K562 (cell line): ENCODE measurements around the gene CHRND. TPM values are rescaled to one million over a fixed set of nuclear protein-coding genes. Genes with fewer than 3 reads are reported as not detected.

Source experiments
- ATF4 ChIP-seq: fragments of 450-650 bp; formaldehyde crosslinking; IDR thresholded peaks from 2 replicates; pipeline ENCODE4 v1.4.0; 2022; ENCODE audit warnings: mild to moderate bottlenecking, moderate library complexity
- ATF7 ChIP-seq: fragments of 450-650 bp; IDR thresholded peaks from 2 replicates; pipeline ENCODE4 v1.7.1; 2014; ENCODE audit warnings: mild to moderate bottlenecking, moderate library complexity
- CREB5 ChIP-seq: fragments of 250-450 bp; sonication (Bioruptor Pico); IDR thresholded peaks from 2 replicates; pipeline ENCODE4 v1.5.0; 2020; ENCODE audit warnings: mild to moderate bottlenecking
- CTCF ChIP-seq, 3 experiments: IDR thresholded peaks in 2 of 3; conservative IDR thresholded peaks in 1 of 3; 2 replicates each; pipeline ENCODE4 v1.5.1; 2011 to 2012; ENCODE audit warnings: low read length in 3 of 3, mild to moderate bottlenecking in 3 of 3, control low read depth in 2 of 3, improper control_type of control experiment in 1 of 3, inconsistent platforms in 1 of 3, low read depth in 1 of 3, mixed read lengths in 1 of 3, moderate library complexity in 1 of 3; ENCODE audit not compliant: insufficient read depth in 2 of 3
- HEY1 ChIP-seq: fragments of 250-450 bp; sonication (Bioruptor Pico); IDR thresholded peaks from 2 replicates; pipeline ENCODE4 v1.5.0; 2020; ENCODE audit warnings: mild to moderate bottlenecking, moderate library complexity, borderline replicate concordance
- HIVEP1 ChIP-seq: fragments of 250-450 bp; sonication (Bioruptor Pico); IDR thresholded peaks from 2 replicates; pipeline ENCODE4 v1.4.0; 2020; ENCODE audit warnings: mild to moderate bottlenecking
- KAT2B ChIP-seq: IDR thresholded peaks from one replicate; pipeline ENCODE4 v1.6.1; 2012; ENCODE audit warnings: low read depth, mild to moderate bottlenecking, control low read depth, inconsistent platforms, low read length, moderate library complexity
- KLF1 ChIP-seq: fragments of 450-650 bp; IDR thresholded peaks from 2 replicates; pipeline ENCODE4 v1.6.1; 2016; ENCODE audit warnings: missing genetic modification characterization, missing compliant biosample characterization
- L3MBTL2 ChIP-seq: fragments of 450-650 bp; IDR thresholded peaks from 2 replicates; pipeline ENCODE4 v1.6.1; 2016; ENCODE audit warnings: mild to moderate bottlenecking, moderate library complexity
- MCM5 ChIP-seq: fragments of 450-650 bp; IDR thresholded peaks from 2 replicates; pipeline ENCODE4 v1.6.1; 2016; ENCODE audit warnings: low read depth
- NUFIP1 ChIP-seq: fragments of 450-650 bp; IDR thresholded peaks from 2 replicates; pipeline ENCODE4 v1.6.1; 2018; ENCODE audit not compliant: partially characterized antibody
- POLR3A ChIP-seq: IDR thresholded peaks from 2 replicates; pipeline ENCODE4 v1.6.1; 2011; ENCODE audit warnings: borderline replicate concordance, mild to moderate bottlenecking, moderate library complexity; ENCODE audit not compliant: insufficient read length, insufficient read depth; ENCODE audit errors: extremely low read depth
- PTTG1 ChIP-seq: fragments of 450-650 bp; IDR thresholded peaks from 2 replicates; pipeline ENCODE4 v1.6.1; 2016; ENCODE audit warnings: low read depth, mild to moderate bottlenecking, missing genetic modification characterization, missing compliant biosample characterization
- RAD21 ChIP-seq, 2 experiments: fragments of 250-450 bp in 1 of 2; fragments of 450-650 bp in 1 of 2; sonication (Bioruptor Pico) in 1 of 2; formaldehyde crosslinking in 1 of 2; IDR thresholded peaks in 1 of 2; conservative IDR thresholded peaks in 1 of 2; 2 replicates each; pipeline versions ENCODE4 v1.4.0 to v1.8.0; 2020 to 2022; ENCODE audit warnings: mild to moderate bottlenecking in 2 of 2, moderate library complexity in 1 of 2
- RAD51 ChIP-seq: fragments of 450-650 bp; IDR thresholded peaks from 2 replicates; pipeline ENCODE4 v1.7.1; 2016; ENCODE audit warnings: low read depth, mild to moderate bottlenecking, borderline replicate concordance
- RBM15 ChIP-seq: fragments of 200-400 bp; formaldehyde crosslinking; IDR thresholded peaks from 2 replicates; pipeline ENCODE4 v1.6.1; 2018; ENCODE audit warnings: mild to moderate bottlenecking, low read length, moderate library complexity; ENCODE audit not compliant: insufficient read depth
- SAP30 ChIP-seq: fragments of 200-600 bp; sonication (generic); IDR thresholded peaks from 2 replicates; pipeline ENCODE4 v1.6.1; 2012; ENCODE audit warnings: borderline replicate concordance, low read depth, mild to moderate bottlenecking, moderate library complexity, low read length, control low read depth, inconsistent platforms; ENCODE audit not compliant: insufficient read depth, poor library complexity, severe bottlenecking
- SMARCB1 ChIP-seq: IDR thresholded peaks from 2 replicates; pipeline ENCODE4 v1.6.1; 2011; ENCODE audit warnings: improper control_type of control experiment, low read depth; ENCODE audit not compliant: insufficient read length
- SREBF1 ChIP-seq: fragments of 150-350 bp; IDR thresholded peaks from 2 replicates; pipeline ENCODE4 v1.6.1; 2014; ENCODE audit warnings: antibody characterized with exemption, low read depth, low read length, borderline replicate concordance
- TARDBP ChIP-seq: fragments of 450-650 bp; IDR thresholded peaks from 2 replicates; pipeline ENCODE4 v1.6.1; 2016
- TGIF2 ChIP-seq: sonication (generic); formaldehyde crosslinking; IDR thresholded peaks from 2 replicates; pipeline ENCODE4 v1.8.1; 2022; ENCODE audit warnings: mild to moderate bottlenecking, missing genetic modification reagents, moderate library complexity
- ZNF589 ChIP-seq: fragments of 200-800 bp; sonication (Bioruptor generic); IDR thresholded peaks from 2 replicates; pipeline ENCODE4 v1.6.1; 2016; ENCODE audit warnings: low read depth, missing genetic modification characterization, missing compliant biosample characterization
- ZNF695 ChIP-seq: fragments of 450-650 bp; formaldehyde crosslinking; IDR thresholded peaks from 2 replicates; pipeline ENCODE4 v1.4.0; 2020; ENCODE audit warnings: mild to moderate bottlenecking, moderate library complexity
- polyA plus RNA-seq, 8 experiments: library from polyadenylated mRNA; depleted of rRNA in 4 of 8; stranded (reverse) in 5 of 8; unstranded in 3 of 8; fragments of >200 nt; fragmentation: Nextera tagmentation in 2 of 8; fragmentation: Illumina TruSeq in 1 of 8; extraction: Ambion mirVana in 2 of 8; extraction: Trizol in 1 of 8; gene quantifications; 2 replicates each; pipeline versions ENCODE4 v1.2.1 to v1.2.3, GENCODE V29; 2011 to 2014; ENCODE audit warnings: inconsistent platforms in 1 of 8, missing spikeins in 1 of 8
- total RNA-seq, 7 experiments: library from RNA; depleted of rRNA in 6 of 7; stranded (reverse); fragments of >200 nt in 6 of 7; fragmentation: Illumina TruSeq in 2 of 7; extraction: Trizol in 2 of 7; gene quantifications; 2 replicates each; pipeline versions ENCODE4 v1.2.1 to v1.2.3, GENCODE V29; 2011 to 2021; ENCODE audit warnings: low replicate concordance in 1 of 7
- TF ChIP-seq, protein P1 (sequence below): fragments of 250-450 bp; sonication (Bioruptor Pico); IDR thresholded peaks from 2 replicates; pipeline ENCODE4 v1.6.1; 2021; ENCODE audit warnings: mild to moderate bottlenecking

Gene CHRND
- total and polyA plus RNA-seq, 9 of the 15 experiments (the other 6 are each of a cell fraction or from before 2014, with no cell fraction given): not detected

- no peak for TF ChIP-seq RBM15
- TF ChIP-seq MCM5: no peak
- no peak for TF ChIP-seq PTTG1 (tag)
- TF ChIP-seq KAT2B: no peak
- TF ChIP-seq TGIF2: 0 out of 2 replicates have a peak, but pooled peaks have one; percentile 35
- TF ChIP-seq ATF7: peak; percentile 10
- TF ChIP-seq ZNF695: no peak
- no peak for TF ChIP-seq ZNF589 (CRISPR knock-in tag)
- TF ChIP-seq POLR3A: no peak
- peak; percentile 12 to 40 (median 15); a peak in 2 of 6 replicates for TF ChIP-seq CTCF (IDR thresholded peaks at IDR 0.05 in 2 of 3, conservative IDR thresholded peaks at IDR 0.05 in 1 of 3; ENCODE audit: insufficient read depth in 2 of 3, low read depth in 1 of 3, low read length in 3 of 3)
- TF ChIP-seq KLF1: no peak
- no peak for TF ChIP-seq NUFIP1
- peak; percentile 47 for TF ChIP-seq SAP30
- TF ChIP-seq RAD51: no peak
- TF ChIP-seq ATF4: no peak
- TF ChIP-seq RAD21 (CRISPR knock-in tag; conservative IDR thresholded peaks at IDR 0.05 in 1 of 2, IDR thresholded peaks at IDR 0.05 in 1 of 2): no peak
- TF ChIP-seq HEY1 (CRISPR knock-in tag): no peak
- TF ChIP-seq SREBF1: no peak
- TF ChIP-seq, protein P1, sequence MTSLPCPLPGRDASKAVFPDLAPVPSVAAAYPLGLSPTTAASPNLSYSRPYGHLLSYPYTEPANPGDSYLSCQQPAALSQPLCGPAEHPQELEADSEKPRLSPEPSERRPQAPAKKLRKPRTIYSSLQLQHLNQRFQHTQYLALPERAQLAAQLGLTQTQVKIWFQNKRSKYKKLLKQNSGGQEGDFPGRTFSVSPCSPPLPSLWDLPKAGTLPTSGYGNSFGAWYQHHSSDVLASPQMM (CRISPR knock-in tag): no peak
- no peak for TF ChIP-seq CREB5 (CRISPR knock-in tag)
- TF ChIP-seq TARDBP: no peak
- TF ChIP-seq L3MBTL2: peak; percentile 98
- no peak for TF ChIP-seq SMARCB1
- no peak for TF ChIP-seq HIVEP1 (CRISPR knock-in tag)
Observed at GRCh38 chr2:232550354-232551249, 24.6 kb downstream of the CHRND start, which contains the start of the genes EIF4E2 and TIGD1 (continued).
